ENCODE measurements around the gene SERPINA5. TPM values are rescaled to one million over a fixed set of nuclear protein-coding genes. Genes with fewer than 3 reads are reported as not detected.

The SERPINA5 gene
- total RNA-seq, 1 experiment from 2014 or later: 2.2 TPM

DNA sequence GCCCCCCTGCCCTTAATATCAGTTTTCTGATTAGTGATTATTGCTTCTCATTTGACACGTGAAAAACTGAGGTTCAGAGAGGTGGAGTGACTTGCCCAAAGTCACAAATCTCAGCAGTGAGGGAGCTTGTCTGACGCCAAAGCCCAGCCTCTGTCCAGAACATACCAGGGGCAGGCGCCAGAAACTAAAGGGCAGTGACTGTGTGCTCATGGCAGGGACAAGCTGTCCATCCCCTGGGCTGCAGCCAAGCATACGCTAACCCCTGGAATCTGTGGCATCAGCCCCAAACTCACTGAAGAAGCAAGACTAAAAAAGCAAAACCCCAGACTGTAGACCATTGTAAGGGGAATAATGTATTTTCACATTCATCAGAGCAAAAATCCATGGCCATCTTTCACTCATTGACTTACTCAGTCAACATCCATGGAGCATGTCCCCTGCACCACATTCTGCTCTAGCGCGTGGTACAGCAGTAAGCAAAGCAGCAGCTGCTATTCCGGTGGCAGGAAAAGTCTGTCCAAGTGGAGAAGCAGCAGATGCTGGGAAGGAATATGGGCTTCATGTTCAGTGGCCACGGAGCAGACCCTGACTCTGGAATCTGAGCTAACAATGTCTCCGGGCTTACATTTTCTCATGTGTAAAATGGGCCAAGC lies 21.5 kb upstream of the SERPINA5 start:
- TF ChIP-seq, protein P1, sequence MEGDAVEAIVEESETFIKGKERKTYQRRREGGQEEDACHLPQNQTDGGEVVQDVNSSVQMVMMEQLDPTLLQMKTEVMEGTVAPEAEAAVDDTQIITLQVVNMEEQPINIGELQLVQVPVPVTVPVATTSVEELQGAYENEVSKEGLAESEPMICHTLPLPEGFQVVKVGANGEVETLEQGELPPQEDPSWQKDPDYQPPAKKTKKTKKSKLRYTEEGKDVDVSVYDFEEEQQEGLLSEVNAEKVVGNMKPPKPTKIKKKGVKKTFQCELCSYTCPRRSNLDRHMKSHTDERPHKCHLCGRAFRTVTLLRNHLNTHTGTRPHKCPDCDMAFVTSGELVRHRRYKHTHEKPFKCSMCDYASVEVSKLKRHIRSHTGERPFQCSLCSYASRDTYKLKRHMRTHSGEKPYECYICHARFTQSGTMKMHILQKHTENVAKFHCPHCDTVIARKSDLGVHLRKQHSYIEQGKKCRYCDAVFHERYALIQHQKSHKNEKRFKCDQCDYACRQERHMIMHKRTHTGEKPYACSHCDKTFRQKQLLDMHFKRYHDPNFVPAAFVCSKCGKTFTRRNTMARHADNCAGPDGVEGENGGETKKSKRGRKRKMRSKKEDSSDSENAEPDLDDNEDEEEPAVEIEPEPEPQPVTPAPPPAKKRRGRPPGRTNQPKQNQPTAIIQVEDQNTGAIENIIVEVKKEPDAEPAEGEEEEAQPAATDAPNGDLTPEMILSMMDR (IDR thresholded peaks at IDR 0.05; ENCODE audit: insufficient read depth in 1 of 2, low read depth in 1 of 2, low read length in 1 of 2, severe bottlenecking in 1 of 2, unreplicated experiment in 1 of 2): no peak
- peaks cover 26% of the 10 kb centered on the region for H3K9me3 Mint-ChIP-seq (ENCODE audit: unreplicated experiment)
- H3K4me3 Mint-ChIP-seq (ENCODE audit: unreplicated experiment): no peak overlapping the region
- BruUV-seq (replicated peaks): no TSS peak
- H3K4me1 Mint-ChIP-seq (ENCODE audit: low read depth, unreplicated experiment): no peaks in the 10 kb centered on the region
- Histone ChIP-seq H3K4me3 (ENCODE audit: low read depth, low read length) (no peak overlapping the region), H3K9me3 (no peaks in the 10 kb centered on the region), H3K27me3 (replicated peaks; ENCODE audit: control insufficient read depth, insufficient read depth, low read length) (no peaks in the 10 kb centered on the region), H3K4me1 (peaks cover 12% of the 10 kb centered on the region), H3K36me3 (ENCODE audit: control insufficient read depth, insufficient read depth, low read length) (no peaks in the 10 kb centered on the region)
- ChIA-PET CTCF (no interaction called here), POLR2A (no interaction called here)
- no peak for DNase-seq
- no peaks in the 10 kb centered on the region for H3K27me3 Mint-ChIP-seq (ENCODE audit: insufficient read depth, unreplicated experiment)
- no peaks in the 10 kb centered on the region for H3K36me3 Mint-ChIP-seq (ENCODE audit: insufficient read depth, unreplicated experiment)
- H3K27ac Mint-ChIP-seq (ENCODE audit: unreplicated experiment): no peak overlapping the region
- intact Hi-C loops (cut with micrococcal nuclease; ENCODE audit: unreplicated experiment): no loop called here

DNA sequence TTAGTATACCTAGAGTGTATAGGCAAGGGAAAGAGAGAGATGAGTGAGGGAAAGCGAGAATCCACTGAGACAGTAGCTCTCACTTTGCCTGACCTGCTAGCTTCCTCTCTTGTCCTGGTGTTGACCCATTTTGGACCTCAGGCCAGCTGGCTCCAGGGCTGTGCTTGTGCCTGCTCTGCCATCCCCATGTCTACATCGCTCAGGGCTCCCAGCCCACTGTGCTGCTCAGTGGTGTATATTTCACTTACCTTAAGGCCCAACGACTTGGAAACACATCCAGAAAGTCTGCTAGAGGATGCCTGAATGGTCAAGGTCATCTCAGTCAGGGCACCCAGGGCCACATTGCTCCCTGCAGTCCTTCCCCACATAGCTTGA lies 20.9 kb upstream of the SERPINA5 start:
- Mint-ChIP-seq H3K27me3 (ENCODE audit: insufficient read depth, unreplicated experiment) (no peaks in the 10 kb centered on the region), H3K4me3 (ENCODE audit: unreplicated experiment) (no peak overlapping the region), H3K36me3 (ENCODE audit: insufficient read depth, unreplicated experiment) (no peaks in the 10 kb centered on the region), H3K9me3 (ENCODE audit: unreplicated experiment) (peaks cover 22% of the 10 kb centered on the region), H3K27ac (ENCODE audit: unreplicated experiment) (no peak overlapping the region), H3K4me1 (ENCODE audit: low read depth, unreplicated experiment) (no peaks in the 10 kb centered on the region)
- BruUV-seq (replicated peaks): no TSS peak
- H3K27me3 ChIP-seq (replicated peaks; ENCODE audit: control insufficient read depth, insufficient read depth, low read length): no peaks in the 10 kb centered on the region
- TF ChIP-seq, protein P1 (IDR thresholded peaks at IDR 0.05; ENCODE audit: insufficient read depth in 1 of 2, low read depth in 1 of 2, low read length in 1 of 2, severe bottlenecking in 1 of 2, unreplicated experiment in 1 of 2): no peak
- ChIA-PET POLR2A (no interaction called here), CTCF (no interaction called here)
- H3K9me3 ChIP-seq: no peaks in the 10 kb centered on the region
- intact Hi-C loops (cut with micrococcal nuclease; ENCODE audit: unreplicated experiment): no loop called here
- DNase-seq: no peak
- peaks cover 12% of the 10 kb centered on the region for H3K4me1 ChIP-seq
- no peaks in the 10 kb centered on the region for H3K36me3 ChIP-seq (ENCODE audit: control insufficient read depth, insufficient read depth, low read length)
- H3K4me3 ChIP-seq (ENCODE audit: low read depth, low read length): no peak overlapping the region

DNA sequence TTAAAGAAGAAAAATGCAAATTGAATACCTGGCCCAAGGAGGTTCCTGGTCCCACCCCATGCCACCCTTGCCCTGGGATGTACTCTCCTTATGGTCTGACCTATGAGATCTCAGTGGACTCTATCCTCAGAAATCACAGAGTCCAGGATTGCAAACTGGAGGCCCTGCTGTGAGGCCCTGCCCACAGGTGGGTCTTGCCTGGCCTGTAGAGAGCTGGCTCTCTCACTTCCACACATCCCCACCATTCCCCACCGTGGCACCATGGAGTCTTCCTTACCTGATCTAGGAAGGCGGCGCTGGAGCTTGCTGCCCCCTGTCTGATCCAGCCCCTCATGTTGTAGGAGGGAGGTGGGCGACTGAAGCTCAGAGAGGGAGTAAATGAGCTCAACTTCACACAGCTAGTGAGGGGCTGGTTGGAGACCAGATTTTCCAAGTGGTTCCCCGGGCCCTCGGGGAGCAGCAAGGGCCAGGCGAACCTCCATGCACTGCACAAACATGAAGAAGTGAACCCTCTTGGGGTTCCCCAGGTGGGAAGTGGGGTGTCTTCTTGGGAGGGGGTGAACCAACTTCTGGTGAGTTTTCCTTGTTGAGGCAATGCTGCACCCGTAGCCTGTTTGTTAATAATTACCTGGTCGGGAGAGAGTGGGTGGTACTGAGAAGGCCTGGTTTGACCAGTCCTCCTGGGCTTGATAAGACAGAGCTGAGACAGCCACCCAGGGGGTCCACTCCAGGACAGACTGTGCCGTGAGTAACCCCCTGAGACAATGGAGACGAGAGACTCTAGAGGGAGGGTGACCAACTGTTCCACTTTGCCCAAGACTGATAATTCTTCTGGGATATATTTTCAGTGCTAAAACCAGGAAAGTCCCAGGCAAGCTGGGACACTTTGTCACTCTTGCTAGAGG lies 20.2 kb upstream of the SERPINA5 start, which contains the start of gene SERPINA4:
TSS of gene SERPINA4 (plus strand) at position 692 of the 905 bp plus-strand sequence. CDS start 2,041 bp downstream, outside the sequence.
- peak in 1 of 2 experiments; percentile 35 for DNase-seq
- intact Hi-C loops (cut with micrococcal nuclease; ENCODE audit: unreplicated experiment): no loop called here

More for the DNA sequence above, 20.2 kb upstream of the SERPINA5 start, which contains the start of gene SERPINA4:
- Mint-ChIP-seq H3K9me3 (ENCODE audit: unreplicated experiment) (peaks cover 15% of the 10 kb centered on the region), H3K36me3 (ENCODE audit: insufficient read depth, unreplicated experiment) (no peaks in the 10 kb centered on the region), H3K27ac (ENCODE audit: unreplicated experiment) (no peak within 1 kb of the TSS), H3K4me3 (ENCODE audit: unreplicated experiment) (no peak within 1 kb of the TSS), H3K27me3 (ENCODE audit: insufficient read depth, unreplicated experiment) (no peaks in the 10 kb centered on the region), H3K4me1 (ENCODE audit: low read depth, unreplicated experiment) (no peaks in the 10 kb centered on the region)
- Histone ChIP-seq H3K27me3 (replicated peaks; ENCODE audit: control insufficient read depth, insufficient read depth, low read length) (no peaks in the 10 kb centered on the region), H3K4me3 (ENCODE audit: low read depth, low read length) (no peak within 1 kb of the TSS), H3K36me3 (ENCODE audit: control insufficient read depth, insufficient read depth, low read length) (no peaks in the 10 kb centered on the region), H3K9me3 (no peaks in the 10 kb centered on the region), H3K4me1 (peaks cover 12% of the 10 kb centered on the region)
- BruUV-seq (replicated peaks): no TSS peak
- CTCF ChIA-PET: interaction anchor here (0.8 to 1.0 kb wide), 2 partner anchors 20 to 51 kb away, joined by 5 read pairs; partner anchors contain the start of gene SERPINA3
- TF ChIP-seq, protein P1 (IDR thresholded peaks at IDR 0.05; ENCODE audit: insufficient read depth in 1 of 2, low read depth in 1 of 2, low read length in 1 of 2, severe bottlenecking in 1 of 2, unreplicated experiment in 1 of 2): no peak
- POLR2A ChIA-PET: no interaction called here
